ENCODE measurements around the gene RABGGTA. TPM values are rescaled to one million over a fixed set of nuclear protein-coding genes. Genes with fewer than 3 reads are reported as not detected.

Gene RABGGTA
- total RNA-seq, 1 donor from 2014 or later = 70.5 TPM

DNA sequence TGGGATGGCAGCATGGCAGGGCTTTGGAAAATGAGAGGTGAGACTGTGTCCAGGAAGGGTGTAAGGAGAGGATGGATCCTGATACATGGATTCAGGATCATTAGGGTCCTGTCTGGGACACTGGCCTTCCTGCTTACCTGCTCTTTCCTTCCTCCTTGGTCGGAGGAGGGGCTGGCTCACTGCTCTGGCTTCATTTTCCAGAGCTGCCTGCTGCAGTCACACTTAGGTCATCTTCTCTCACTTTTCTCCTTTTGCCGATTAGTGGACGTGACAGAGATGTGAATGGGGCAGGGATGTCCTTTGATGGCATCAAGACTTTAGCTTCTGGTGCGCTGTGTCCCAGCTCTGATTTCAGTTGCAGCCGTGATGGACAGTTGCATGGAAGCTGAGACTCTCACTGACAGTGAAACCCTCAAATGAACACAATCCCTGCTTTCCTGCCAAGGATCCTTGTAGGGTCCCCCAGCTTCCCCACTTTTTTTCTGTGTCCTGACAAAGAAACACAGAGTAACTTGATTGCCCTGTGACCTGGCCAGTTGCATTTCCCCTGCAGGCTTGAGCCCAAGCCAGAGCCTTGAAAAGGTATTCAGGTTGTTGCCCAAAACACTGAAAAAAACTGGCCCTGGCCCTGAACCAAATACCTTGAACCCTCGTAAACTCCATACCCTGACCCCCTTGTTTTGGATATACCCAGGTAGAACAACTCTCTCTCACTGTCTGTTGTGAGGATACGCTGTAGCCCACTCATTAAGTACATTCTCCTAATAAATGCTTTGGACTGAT, 37.1 kb upstream of the RABGGTA start:
- H3K27ac Mint-ChIP-seq = peak overlapping the region; percentile 59
- H3K27me3 Mint-ChIP-seq = no peaks in the 10 kb centered on the region
- intact Hi-C loops (cut with micrococcal nuclease) = loop anchor here (1.0 kb wide), 6 partner anchors 9 to 294 kb away; partner anchors contain the start of genes DHRS1, IPO4, MDP1 and NOP9
- ChIA-PET CTCF (interaction anchor here (0.6 to 7.2 kb wide), 31 partner anchors 9 to 257 kb away, joined by 3 to 67 read pairs (median 5); partner anchors contain the start of genes CARMIL3, CBLN3, DCAF11 and DHRS1), POLR2A (interaction anchor here (0.6 to 4.4 kb wide), 15 partner anchors 9 to 194 kb away, joined by 3 to 46 read pairs (median 5); partner anchors contain the start of genes CHMP4A, DCAF11, DHRS1 and IRF9)
- H3K4me1 Mint-ChIP-seq = peaks cover 47% of the 10 kb centered on the region
- no peak overlapping the region for H3K4me3 Mint-ChIP-seq
- H3K36me3 Mint-ChIP-seq (ENCODE audit: low read depth) = peaks cover 46% of the 10 kb centered on the region
- H3K9me3 Mint-ChIP-seq = no peaks in the 10 kb centered on the region
- no peak for DNase-seq
- TF ChIP-seq, protein P1, sequence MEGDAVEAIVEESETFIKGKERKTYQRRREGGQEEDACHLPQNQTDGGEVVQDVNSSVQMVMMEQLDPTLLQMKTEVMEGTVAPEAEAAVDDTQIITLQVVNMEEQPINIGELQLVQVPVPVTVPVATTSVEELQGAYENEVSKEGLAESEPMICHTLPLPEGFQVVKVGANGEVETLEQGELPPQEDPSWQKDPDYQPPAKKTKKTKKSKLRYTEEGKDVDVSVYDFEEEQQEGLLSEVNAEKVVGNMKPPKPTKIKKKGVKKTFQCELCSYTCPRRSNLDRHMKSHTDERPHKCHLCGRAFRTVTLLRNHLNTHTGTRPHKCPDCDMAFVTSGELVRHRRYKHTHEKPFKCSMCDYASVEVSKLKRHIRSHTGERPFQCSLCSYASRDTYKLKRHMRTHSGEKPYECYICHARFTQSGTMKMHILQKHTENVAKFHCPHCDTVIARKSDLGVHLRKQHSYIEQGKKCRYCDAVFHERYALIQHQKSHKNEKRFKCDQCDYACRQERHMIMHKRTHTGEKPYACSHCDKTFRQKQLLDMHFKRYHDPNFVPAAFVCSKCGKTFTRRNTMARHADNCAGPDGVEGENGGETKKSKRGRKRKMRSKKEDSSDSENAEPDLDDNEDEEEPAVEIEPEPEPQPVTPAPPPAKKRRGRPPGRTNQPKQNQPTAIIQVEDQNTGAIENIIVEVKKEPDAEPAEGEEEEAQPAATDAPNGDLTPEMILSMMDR (IDR thresholded peaks at IDR 0.05) = no peak
- no peak for ATAC-seq (ENCODE audit: low read depth)

GRCh38 chr14:24307575-24308341, 36.4 kb upstream of the RABGGTA start, which contains the start of gene CIDEB:
TSS of gene CIDEB (minus strand) at chr14:24307977. CDS start at chr14:24307858, 119 bp downstream.
- DNase-seq = peak; percentile 48
- no peaks in the 10 kb centered on the region for H3K9me3 Mint-ChIP-seq
- H3K36me3 Mint-ChIP-seq (ENCODE audit: low read depth) = peaks cover 54% of the 10 kb centered on the region
- ATAC-seq (ENCODE audit: low read depth) = peak; percentile 23
- intact Hi-C loops (cut with micrococcal nuclease) = loop anchor here (1.0 kb wide), 6 partner anchors 8 to 293 kb away; partner anchors contain the start of genes DHRS1, IPO4, MDP1 and NOP9
- no peaks in the 10 kb centered on the region for H3K27me3 Mint-ChIP-seq
- ChIA-PET CTCF (interaction anchor here (0.6 to 7.2 kb wide), 35 partner anchors 10 to 256 kb away, joined by 3 to 67 read pairs (median 4); partner anchors contain the start of genes CARMIL3, CBLN3, DHRS1 and IPO4), POLR2A (interaction anchor here (0.5 to 4.4 kb wide), 16 partner anchors 8 to 193 kb away, joined by 3 to 46 read pairs (median 4); partner anchors contain the start of genes CHMP4A, DCAF11, DHRS1 and IRF9)
- TF ChIP-seq, protein P1 (IDR thresholded peaks at IDR 0.05) = peak; percentile 70
- peak within 1 kb of the TSS; percentile 59 for H3K27ac Mint-ChIP-seq
- peaks cover 39% of the 10 kb centered on the region for H3K4me1 Mint-ChIP-seq
- H3K4me3 Mint-ChIP-seq = no peak within 1 kb of the TSS

- no peaks in the 10 kb centered on the region for H3K9me3 Mint-ChIP-seq
- intact Hi-C loops (cut with micrococcal nuclease) = no loop called here
- no peak for DNase-seq
- peaks cover 60% of the 10 kb centered on the region for H3K36me3 Mint-ChIP-seq (ENCODE audit: low read depth)
- ChIA-PET POLR2A (interaction anchor here (0.6 to 2.8 kb wide), 8 partner anchors 7 to 192 kb away, joined by 3 to 46 read pairs (median 6); partner anchors contain the start of genes CBLN3, CHMP4A, DCAF11 and DHRS1), CTCF (interaction anchor here (0.8 to 7.2 kb wide), 19 partner anchors 9 to 255 kb away, joined by 3 to 67 read pairs (median 9); partner anchors contain the start of genes CARMIL3, CBLN3, DHRS1 and IPO4)
- ATAC-seq (ENCODE audit: low read depth) = no peak
- H3K27me3 Mint-ChIP-seq = no peaks in the 10 kb centered on the region
- no peak overlapping the region for H3K4me3 Mint-ChIP-seq
- TF ChIP-seq, protein P1 (IDR thresholded peaks at IDR 0.05) = no peak
- no peak overlapping the region for H3K27ac Mint-ChIP-seq
- peaks cover 33% of the 10 kb centered on the region for H3K4me1 Mint-ChIP-seq
These were observed 35.8 kb upstream of the RABGGTA start for GRCh38 chr14:24307156-24307574.

- CTCF ChIA-PET = no interaction called here
- peaks cover 77% of the 10 kb centered on the region for H3K36me3 Mint-ChIP-seq (ENCODE audit: low read depth)
These were observed 32.6 kb upstream of the RABGGTA start for GRCh38 chr14:24304019-24304387.

More at GRCh38 chr14:24304019-24304387, 32.6 kb upstream of the RABGGTA start:
- ATAC-seq (ENCODE audit: low read depth) (no peak), DNase-seq (no peak)
- Mint-ChIP-seq H3K27ac (no peak overlapping the region), H3K4me3 (no peak overlapping the region), H3K9me3 (no peaks in the 10 kb centered on the region), H3K27me3 (no peaks in the 10 kb centered on the region), H3K4me1 (peaks cover 36% of the 10 kb centered on the region)
- POLR2A ChIA-PET = interaction anchor here (0.5 to 8.2 kb wide), 2 partner anchors 9 to 62 kb away, joined by 3 to 242 read pairs; partner anchors contain the start of gene TINF2
- TF ChIP-seq, protein P1 (IDR thresholded peaks at IDR 0.05) = no peak
- intact Hi-C loops (cut with micrococcal nuclease) = no loop called here

Data from activated B cell treated with CpG ODN at 0.5 μM for 24 hours (primary cell).